Stimulated activated CD8-positive, alpha-beta memory T cell treated with anti-CD3 and anti-CD28 coated beads, Interleukin-7, amount 100 ng/mL, for 4 hours (primary cell): ENCODE measurements around the gene KRT23.
A peak's percentile ranks its signal among the peaks of the same experiment; 100 is the strongest.

Experiments
- DNase-seq, 2 donors: peaks; one replicate each; pipeline ENCODE4 v3.0.0-alpha.2; 2020; ENCODE audit warnings: low read depth in 2 of 2

Gene KRT23

DNA sequence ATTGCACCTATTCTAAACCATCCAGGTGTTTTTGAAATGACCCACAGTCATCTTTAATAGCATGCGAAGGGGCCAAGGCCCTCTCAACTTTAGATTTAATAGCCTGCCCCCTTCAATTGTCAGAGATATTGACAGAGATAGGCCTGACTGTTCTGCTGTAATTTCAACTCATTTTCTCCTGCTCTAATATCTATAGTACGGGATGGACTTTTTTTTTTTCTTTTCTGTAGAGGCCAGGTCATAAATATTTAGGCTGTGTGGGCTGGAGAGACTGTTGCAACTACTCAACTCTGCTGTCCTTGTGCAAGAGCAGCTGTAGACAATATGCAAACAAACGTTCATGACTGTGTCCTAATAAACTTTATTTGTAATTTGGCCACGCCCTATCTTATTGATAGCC is 27.7 kb downstream of the KRT23 start:
- DNase-seq = no peak

DNA sequence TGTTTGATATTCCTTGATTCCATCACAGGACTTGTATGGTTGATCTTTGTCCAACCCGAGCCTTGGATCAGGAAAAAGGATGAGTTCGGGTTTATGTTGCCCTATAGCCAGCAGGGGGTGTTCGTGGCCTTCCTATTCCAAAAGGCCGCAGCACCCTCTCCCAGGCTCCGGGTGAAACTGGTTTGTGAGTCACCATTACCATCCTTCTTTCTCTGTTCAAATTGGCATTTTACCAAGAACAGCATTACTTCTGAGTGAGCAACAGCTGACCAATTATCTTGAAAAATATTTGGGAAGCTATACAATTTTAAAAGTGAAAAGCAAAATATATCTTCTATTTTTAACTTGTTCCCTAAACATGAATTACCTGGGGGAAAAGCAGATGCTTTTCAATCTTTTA is 28.1 kb downstream of the KRT23 start:
- peak; percentile 40 to 57 for DNase-seq

DNA sequence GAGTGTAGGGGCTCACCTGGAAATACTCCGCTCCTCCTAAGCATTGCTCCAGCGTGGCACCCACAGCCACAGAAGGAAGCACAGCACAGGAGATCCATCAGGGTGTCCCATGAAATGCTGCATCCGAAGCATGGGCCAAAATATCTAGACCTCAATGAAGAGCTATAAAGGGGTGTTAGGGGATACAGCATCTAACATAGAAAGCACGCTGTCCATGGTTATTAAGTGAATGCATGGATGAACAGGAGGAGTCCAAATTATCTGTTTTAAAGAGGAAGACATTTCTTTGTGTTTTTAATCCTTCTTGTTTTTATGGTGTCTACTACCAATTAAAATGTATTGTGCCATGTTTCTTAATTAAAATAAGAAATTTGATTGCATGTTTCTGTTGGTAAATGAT is 30.8 kb downstream of the KRT23 start:
- no peak for DNase-seq

DNA sequence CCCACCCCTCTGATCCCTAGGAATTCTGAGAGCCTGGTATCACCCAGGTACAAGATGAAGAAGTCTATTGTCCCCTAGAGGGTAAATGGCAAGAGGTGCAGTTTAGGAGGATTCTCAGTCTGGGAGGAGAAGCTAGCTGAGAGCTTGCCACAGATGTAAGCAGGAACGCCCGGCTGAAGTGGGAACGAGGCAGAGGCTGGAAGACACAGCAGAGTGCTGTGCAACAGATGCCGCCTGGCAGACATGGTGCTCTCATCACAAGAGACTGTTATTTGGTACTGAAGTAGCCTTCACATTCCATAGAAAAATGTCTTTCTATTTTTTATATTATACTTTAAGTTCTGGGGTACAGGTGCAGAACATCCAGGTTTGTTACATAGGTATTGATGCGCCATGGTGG is 32.1 kb downstream of the KRT23 start:
- no peak for DNase-seq

DNA sequence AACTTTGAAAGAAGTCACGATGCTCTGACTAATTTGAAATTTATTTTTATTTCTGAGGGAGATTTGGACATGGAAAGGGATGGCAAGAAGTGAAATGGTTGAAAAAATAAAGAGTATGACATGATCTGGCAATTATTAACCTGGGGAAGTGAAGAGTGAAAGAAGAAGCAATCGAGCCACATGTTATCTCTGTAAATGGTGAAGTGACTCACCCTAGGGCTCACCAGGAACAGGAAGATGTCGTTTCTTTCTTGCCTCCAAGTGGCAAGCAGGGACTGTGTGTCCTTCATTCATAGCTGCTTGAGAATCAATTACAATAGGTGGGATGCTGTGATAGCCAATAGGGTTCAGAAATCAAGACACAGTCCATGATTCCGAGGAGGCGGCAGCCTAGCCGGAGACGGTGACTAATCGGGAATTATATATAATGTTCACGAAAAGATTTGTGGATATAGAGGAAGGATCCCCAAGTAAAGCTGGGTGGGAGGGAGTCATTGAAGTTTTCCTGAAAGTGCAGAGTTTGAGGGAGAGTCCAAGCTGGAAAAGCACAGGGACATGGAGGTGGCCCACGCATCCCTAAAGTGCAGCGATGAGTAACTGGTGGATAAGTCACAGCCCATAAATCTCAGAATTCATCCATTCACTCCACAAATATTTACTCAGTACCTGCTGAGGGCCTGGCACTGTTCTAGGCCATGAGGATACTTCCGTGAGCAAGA is 34.2 kb downstream of the KRT23 start:
- DNase-seq = no peak

DNA sequence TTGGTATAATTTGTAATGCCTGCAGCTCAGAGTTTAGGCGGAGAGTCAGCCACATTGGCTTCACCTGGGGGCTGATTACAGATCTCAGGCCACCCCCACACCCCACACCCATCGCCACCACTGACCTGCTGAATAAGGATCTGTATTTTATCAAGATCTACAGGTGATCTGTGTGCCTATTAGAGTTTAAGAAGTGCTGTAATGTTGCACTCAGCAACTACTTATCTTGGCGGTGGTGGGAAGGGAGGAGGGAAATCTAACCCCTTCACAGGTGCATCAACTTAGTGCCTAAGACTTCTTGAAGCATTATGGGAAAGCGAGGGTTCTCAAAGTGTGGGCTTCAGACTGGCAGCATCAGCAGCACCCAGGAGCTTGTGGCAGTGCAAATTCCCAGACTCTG is 34.9 kb downstream of the KRT23 start:
- DNase-seq = no peak

DNA sequence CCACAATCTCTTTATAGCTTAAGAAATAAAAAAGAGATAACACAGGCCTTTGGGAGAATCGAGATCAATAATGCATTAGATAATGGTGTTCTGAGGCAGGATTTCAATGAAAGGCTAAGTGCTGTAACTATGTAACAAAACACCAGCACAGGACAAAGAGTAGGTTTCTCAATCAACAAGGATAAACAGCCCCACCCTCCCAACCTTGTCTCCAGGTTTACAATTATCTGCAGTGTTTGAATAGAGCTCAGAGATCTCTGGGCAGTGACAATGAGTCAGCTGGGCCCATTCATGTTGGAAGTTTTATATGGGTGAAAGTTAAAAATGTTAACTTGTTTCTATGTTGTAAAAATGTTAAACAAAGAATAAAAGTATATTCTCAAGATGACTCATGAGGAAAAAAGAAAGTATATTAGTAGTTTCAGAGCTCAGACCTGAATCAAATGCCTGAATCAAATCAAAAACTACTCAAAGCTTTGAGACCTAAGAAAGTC is 35.4 kb downstream of the KRT23 start:
- DNase-seq = no peak

DNA sequence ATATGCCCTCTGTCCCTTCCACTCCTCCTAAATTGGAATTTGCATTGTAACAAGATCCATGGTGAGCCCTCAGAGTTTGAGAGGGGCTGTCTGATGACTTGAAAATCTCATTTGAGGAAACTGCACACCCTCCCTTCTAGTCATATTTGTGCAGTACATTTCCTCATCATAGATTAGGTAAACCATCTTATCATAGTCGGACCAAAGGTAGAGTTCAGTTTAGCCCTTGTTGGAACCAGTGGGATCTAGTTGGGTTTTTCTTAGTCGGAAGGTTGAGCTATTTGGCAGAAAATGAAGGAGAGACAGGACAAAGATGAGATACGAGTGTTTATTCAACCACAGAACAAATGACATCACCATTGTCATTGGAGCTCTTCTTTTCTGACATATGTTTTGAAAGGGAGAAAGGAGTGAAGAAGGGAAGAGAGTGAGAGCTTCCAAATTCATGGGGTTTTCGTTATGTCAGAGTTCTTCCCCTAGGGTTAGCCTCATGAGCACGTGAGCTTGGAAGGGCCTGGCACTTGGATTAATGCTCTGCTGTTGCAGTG is 36.6 kb downstream of the KRT23 start:
- DNase-seq = no peak

DNA sequence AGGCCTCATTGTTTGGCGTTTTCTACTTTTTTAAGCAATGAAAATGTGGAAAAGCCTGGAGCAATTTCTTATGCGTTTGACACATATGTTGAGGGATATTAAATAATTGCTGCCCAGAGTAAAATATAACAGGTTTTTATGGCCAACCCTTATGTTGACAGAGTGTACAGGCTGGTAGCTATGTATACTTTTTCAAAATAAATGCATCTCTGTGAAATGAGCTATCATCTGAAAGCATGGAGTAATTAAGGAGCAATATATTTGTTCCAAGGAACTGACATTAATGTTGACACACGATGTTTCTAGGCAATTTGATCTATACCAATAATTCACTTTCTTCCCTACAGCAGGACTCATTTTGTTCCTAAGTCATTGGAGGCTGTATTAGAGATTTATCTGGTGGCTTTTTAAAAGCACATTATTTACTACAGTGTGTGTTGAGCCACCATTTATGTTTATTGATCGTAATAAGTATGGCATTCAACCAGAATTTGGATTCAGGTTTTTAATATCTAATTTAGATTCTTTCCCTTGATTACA is 40.5 kb downstream of the KRT23 start:
- no peak for DNase-seq

DNA sequence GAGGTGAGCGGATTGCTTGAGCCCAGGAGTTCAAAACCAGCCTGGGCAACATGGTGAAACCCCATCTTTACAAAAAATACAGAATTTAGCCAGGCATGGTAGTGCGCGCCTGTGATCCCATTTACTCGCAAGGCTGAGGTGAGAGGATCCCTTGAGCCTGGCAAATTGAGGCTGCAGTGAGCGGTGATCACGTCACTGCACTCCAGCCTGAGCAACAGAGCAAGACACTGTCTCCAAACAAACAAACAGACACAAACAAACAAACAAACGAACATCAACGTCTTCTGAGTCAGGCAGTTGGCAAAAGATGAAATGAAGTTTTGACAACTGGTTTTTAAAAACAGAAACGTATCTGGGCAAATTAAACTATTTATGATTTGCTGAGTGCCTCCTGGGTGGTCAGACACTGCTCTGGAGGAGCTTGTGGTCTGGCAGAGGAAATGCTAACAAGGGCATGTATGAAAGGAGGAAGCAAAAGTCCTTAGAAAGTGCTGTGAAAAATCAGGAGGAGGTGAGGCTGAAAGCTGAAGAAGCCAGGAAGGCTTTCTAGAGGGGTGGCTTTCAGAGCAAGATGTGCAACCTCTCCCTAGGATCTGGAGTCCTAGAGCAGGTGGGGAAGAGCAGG is 42.2 kb downstream of the KRT23 start:
- no peak for DNase-seq

DNA sequence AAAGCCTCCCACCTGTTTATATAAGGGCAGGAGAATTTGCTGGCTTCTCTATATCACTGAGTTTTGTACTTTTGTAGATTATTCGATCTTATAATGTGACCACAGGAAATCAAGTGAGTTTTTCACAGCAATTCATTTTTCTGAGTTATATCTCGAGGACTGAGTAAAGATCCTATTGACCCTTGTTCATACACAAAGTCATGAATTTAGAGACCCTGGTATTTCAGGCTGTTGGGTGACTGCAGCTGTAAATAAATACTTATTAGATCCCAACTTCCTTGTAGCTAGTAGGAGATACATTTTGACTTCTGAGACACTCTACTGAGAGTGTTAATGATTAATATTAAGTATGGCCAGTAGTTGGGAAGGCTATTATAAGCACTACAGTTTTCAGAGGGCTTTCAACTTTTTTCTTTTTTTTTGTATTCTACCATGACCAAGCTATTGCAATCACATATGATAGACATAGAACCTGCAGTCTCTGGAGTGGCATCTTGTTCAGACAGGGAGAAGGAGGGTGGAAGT is 49.2 kb downstream of the KRT23 start:
- DNase-seq = no peak

DNA sequence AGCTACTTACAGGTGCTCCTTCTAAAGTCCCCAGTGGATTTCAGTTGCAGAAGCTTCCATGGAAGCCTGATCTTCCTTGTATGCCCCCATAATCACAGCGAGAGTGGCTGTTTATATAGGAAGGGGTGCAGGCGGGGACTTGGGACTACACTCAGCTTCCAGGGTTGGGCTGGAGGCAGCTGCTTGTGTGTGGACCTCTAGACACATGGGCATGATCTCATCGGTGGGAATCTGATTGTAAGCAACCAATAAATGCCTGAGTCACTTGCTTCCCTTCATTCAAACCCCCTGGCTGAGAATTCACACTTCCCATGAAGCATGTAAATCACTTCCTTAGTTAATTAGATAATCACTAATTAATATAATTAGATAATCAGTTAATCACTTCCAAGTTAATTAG is 51.4 kb downstream of the KRT23 start:
- DNase-seq = no peak

DNA sequence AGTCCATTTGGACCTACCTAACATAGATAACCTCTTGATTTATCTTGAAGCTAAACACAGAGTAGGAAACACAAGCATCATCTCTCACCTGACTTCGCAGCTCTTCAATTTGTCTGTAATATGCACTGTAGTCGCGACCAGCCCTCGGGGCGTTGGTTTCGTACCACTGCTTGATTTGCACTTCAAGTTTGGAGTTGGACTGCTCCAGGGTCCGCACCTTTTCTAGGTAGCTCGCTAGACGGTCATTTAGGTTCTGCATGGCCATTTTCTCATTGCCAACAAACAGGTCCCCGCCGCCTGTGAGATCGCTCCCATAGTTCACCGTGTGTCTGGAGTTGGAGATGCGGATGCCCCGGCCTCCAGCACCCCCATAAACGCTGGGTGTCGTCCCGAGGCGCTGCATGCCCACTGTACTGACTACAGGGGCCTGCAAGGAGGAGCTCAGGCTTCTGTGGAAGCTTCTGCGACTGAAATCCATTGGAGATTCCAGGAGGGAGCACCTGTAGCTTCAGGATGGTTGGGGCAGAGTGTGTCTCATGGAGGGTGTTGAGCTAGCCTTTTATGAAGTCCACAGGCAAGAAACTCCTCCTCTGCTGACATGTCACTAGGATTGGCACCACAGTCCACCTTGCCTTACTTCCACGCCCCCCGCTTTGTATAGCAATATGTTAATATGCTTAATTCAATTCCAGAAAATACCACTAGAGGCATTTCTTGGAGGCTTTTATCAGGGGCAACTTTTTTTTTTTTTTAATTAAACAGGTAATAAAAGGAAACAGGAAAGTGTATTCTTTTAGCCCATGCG is 52.5 kb downstream of the KRT23 start, which contains the start of gene KRT20:
Gene KRT20 (minus strand): TSS at position 535 of the 805 bp plus-strand sequence. CDS start 57 bp downstream, at position 478.
- DNase-seq = no peak

DNA sequence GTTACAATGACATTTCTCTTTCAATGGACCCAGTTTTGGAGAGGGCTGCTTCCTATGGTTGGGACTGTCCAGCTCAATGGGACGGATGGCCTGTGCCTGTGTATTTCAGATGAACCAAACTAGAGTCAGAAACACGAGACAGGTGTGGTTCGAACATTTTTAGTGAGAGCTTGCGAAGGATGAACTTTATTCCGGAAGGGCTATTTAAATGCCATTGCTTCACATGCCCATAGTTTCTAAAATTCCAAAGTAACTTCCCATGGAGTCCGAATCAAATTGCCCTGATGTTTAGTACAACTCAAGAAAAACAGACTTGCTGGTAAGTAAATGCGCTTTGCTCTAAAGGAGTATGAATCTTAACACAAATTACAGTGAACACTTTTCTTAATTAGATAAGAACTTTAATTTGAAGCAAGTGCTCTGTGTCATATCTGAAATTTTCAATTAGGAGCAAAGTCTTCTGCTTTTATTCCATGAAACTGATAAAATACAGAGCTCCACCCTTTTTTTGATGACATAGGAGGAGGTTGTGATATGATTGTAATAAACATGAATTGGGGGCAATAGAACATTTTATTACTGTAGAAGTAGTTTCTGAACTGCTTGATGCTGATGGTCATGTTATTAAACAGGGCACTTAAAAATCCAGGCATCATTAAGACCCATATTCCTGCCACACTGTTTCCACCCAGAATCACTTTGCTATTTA is 53.7 kb downstream of the KRT23 start:
- DNase-seq = no peak

DNA sequence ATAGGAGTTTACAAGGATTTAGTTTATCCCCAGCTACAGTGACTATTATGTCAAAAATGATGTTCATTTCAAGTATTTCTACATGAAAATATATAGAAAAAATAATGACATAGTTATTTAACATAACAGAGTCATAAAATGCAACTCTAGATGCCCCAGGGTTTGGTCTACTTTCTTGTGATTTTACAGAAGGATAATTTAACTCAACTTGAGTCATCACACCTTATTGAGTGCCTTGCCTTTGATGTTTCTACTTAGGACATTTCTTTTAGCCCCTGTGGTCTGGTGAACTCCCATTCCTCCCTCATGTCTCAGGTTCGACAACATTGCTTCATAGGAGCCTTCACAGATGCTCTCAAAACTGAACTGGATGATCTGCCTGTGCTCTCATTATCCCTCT is 54.4 kb downstream of the KRT23 start:
- DNase-seq = no peak

DNA sequence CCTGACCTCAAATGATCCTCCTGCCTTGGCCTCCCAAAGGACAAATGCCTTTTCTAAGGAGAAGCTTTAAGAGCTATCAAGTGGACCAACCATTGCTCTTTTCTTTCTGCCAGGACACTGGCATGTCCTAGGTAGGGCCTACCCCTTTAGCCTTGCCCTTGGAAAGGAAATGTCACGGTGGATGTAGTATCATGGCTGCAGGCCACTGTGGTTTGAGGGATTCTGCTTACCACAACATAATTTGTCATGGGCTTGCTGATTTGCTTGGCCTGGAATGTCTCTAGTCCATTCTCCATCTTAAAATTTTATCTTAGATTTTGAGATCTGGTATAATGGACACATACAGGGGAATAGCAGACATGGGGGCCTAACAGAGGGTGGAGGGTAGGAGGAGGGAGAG is 58.4 kb downstream of the KRT23 start:
- DNase-seq = no peak

DNA sequence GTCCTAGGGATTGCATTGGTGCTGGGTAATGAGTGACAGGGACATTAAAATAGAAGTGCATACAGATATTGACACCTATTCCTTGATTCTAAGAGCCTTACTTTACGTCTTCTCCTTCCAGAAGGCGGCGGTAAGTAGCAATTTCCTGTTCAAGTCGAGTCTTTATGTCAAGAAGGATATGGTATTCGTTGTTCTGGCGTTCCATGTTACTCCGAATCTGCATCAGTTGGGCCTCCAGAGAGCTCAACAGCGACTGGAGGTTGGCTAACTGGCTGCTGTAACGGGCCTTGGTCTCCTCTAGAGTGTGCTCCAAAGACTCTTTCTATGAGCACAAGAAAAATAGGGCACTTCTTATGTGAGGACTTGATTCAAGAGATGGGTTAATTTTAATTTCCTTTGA is 59.4 kb downstream of the KRT23 start:
- DNase-seq = no peak

DNA sequence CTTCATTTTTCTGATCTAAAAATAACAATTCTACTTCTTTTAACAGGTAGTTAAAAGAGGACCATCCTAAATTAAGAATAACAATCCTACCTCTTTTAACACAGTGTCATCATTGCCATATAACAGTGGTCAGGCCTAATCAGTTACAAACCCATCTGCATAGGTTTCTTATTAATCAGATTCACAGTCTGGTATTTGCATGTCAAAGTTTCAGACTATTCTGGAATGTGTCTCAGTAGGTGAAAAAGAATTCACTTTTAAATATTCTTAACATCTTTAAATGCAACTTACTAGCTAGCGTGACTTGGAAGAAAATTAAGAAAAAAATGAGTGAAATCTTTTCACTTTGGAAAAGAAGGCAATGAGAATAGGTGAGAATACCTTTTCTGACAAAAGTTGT is 63.6 kb downstream of the KRT23 start:
- DNase-seq = no peak

DNA sequence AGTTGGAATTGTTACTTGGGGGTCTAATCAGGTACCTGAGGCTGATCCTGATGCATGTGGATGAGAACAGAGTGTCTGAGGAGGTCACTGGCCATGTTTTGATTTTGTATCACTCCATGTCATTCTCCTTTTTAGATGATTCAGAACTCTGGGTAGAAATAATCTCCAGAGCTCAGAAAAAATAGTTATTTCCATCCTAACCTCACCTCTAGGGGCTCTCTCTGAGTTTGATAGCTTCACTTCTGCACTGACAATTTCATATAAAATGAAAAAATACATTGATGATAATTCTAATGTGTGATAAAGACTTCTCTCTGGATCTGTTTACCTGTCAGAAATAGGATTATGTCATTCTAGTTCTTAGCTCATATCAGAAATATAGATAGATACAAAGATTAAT is 64.2 kb downstream of the KRT23 start:
- DNase-seq = no peak
